ENCODE measurements around the gene ATP1B1. TPM values are rescaled to one million over a fixed set of nuclear protein-coding genes. Genes with fewer than 3 reads are reported as not detected.
A peak's percentile ranks its signal among the peaks of the same experiment; 100 is the strongest.

Gene ATP1B1
- 385 TPM for total RNA-seq
- long read RNA-seq, transcript ATP1B1-201 (6 exons, 1,883 nt) = major isoform, 183 of 200 reads
- long read RNA-seq, partial matches to known transcripts = 13 of 200 reads
- long read RNA-seq, other reads (novel, unspliced or antisense) = 4 of 200 reads

- TF ChIP-seq CTCF (IDR thresholded peaks at IDR 0.05; ENCODE audit: borderline replicate concordance) = peak; percentile 75
- H3K4me1 ChIP-seq = peaks cover 63% of the 10 kb centered on the region
- peak within 1 kb of the TSS; percentile 97 for H3K27ac ChIP-seq (replicated peaks)
Observed at GRCh38 chr1:169106095-169106920, at the start of gene ATP1B1. TSS of gene ATP1B1 (plus strand) at chr1:169106690. CDS start at chr1:169106830, 140 bp downstream.

GRCh38 chr1:169059421-169059820, 47.1 kb upstream of the ATP1B1 start:
- no peak for TF ChIP-seq CTCF (IDR thresholded peaks at IDR 0.05; ENCODE audit: borderline replicate concordance)
- H3K27ac ChIP-seq (replicated peaks) = no peak overlapping the region
- intact Hi-C loops (cut with micrococcal nuclease) = no loop called here

More at GRCh38 chr1:169106095-169106920, at the start of gene ATP1B1:
- Histone ChIP-seq H3K27me3 (ENCODE audit: low read depth) (no peaks in the 10 kb centered on the region), H3K9me3 (replicated peaks) (no peaks in the 10 kb centered on the region), H3K36me3 (peaks cover 2% of the 10 kb centered on the region), H3K4me3 (peak within 1 kb of the TSS; percentile 94)
- peak; percentile 86 for DNase-seq
- intact Hi-C loops (cut with micrococcal nuclease) = no loop called here

GRCh38 chr1:169060043-169060722, 46.3 kb upstream of the ATP1B1 start:
- intact Hi-C loops (cut with micrococcal nuclease) = no loop called here
- Histone ChIP-seq H3K4me3 (no peak overlapping the region), H3K27me3 (ENCODE audit: low read depth) (no peaks in the 10 kb centered on the region), H3K4me1 (peaks cover 16% of the 10 kb centered on the region), H3K27ac (replicated peaks) (peak overlapping the region; percentile 25), H3K9me3 (replicated peaks) (peaks cover 16% of the 10 kb centered on the region), H3K36me3 (no peaks in the 10 kb centered on the region)
- no peak for DNase-seq
- no peak for TF ChIP-seq CTCF (IDR thresholded peaks at IDR 0.05; ENCODE audit: borderline replicate concordance)

More at GRCh38 chr1:169059421-169059820, 47.1 kb upstream of the ATP1B1 start:
- Histone ChIP-seq H3K4me1 (peaks cover 16% of the 10 kb centered on the region), H3K36me3 (no peaks in the 10 kb centered on the region), H3K4me3 (no peak overlapping the region), H3K27me3 (ENCODE audit: low read depth) (no peaks in the 10 kb centered on the region), H3K9me3 (replicated peaks) (peaks cover 16% of the 10 kb centered on the region)
- DNase-seq = no peak

GRCh38 chr1:169060919-169061639, 45.4 kb upstream of the ATP1B1 start:
- H3K9me3 ChIP-seq (replicated peaks) = peaks cover 18% of the 10 kb centered on the region
- H3K4me1 ChIP-seq = peaks cover 16% of the 10 kb centered on the region
- no peaks in the 10 kb centered on the region for H3K27me3 ChIP-seq (ENCODE audit: low read depth)
- H3K27ac ChIP-seq (replicated peaks) = peak overlapping the region; percentile 25
- no peak for DNase-seq
- intact Hi-C loops (cut with micrococcal nuclease) = no loop called here
- H3K4me3 ChIP-seq = no peak overlapping the region
- no peaks in the 10 kb centered on the region for H3K36me3 ChIP-seq
- TF ChIP-seq CTCF (IDR thresholded peaks at IDR 0.05; ENCODE audit: borderline replicate concordance) = no peak

GRCh38 chr1:169062152-169062551, 44.3 kb upstream of the ATP1B1 start:
- Histone ChIP-seq H3K4me3 (no peak overlapping the region), H3K27ac (replicated peaks) (no peak overlapping the region), H3K4me1 (peaks cover 16% of the 10 kb centered on the region), H3K36me3 (no peaks in the 10 kb centered on the region), H3K9me3 (replicated peaks) (peaks cover 29% of the 10 kb centered on the region), H3K27me3 (ENCODE audit: low read depth) (no peaks in the 10 kb centered on the region)
- no peak for TF ChIP-seq CTCF (IDR thresholded peaks at IDR 0.05; ENCODE audit: borderline replicate concordance)
- DNase-seq = no peak
- intact Hi-C loops (cut with micrococcal nuclease) = no loop called here

Data from left ventricle myocardium inferior (tissue), 1 donor.